Endothelial cell of umbilical vein (primary cell): Measurements from ENCODE around the gene RAP1GAP. TPM values are rescaled to one million over a fixed set of nuclear protein-coding genes. Genes with fewer than 3 reads are reported as not detected.

Experiments
- BruUV-seq: library from RNA; stranded (reverse); fragments of 400-500 nt; replicated peaks from 2 replicates; lab custom pipeline; 2021; lab: Mats Ljungman, UMichigan
- CTCF ChIA-PET: fragments of 300-600, 350-600 bp; sonication (Branson Sonifier 250); formaldehyde crosslinking; loops from one replicate; lab custom pipeline; 2021; ENCODE audit warnings: antibody characterized with exemption, inconsistent platforms; lab: Charles Lee
- POLR2A ChIA-PET: fragments of 300-600, 350-600 bp; sonication (Branson Sonifier 250); formaldehyde crosslinking; loops from one replicate; lab custom pipeline; 2021; ENCODE audit warnings: antibody characterized with exemption, inconsistent platforms; lab: Charles Lee
- DNase-seq: peaks from one replicate; pipeline ENCODE4 v3.0.0-alpha.2; 2011; ENCODE audit warnings: low read depth, low spot score
- FAIRE-seq: peaks from 2 replicates; lab custom pipeline; 2011; peaks lifted over from hg19 to GRCh38; lab: Jason Lieb, UNC
- H2AFZ ChIP-seq: 2 replicates; pipeline ENCODE4 v1.6.0; 2012; ENCODE audit warnings: low read depth, low read length, control low read depth, inconsistent platforms
- H3K27ac ChIP-seq: 2 replicates; pipeline ENCODE4 v1.5.1; 2011; ENCODE audit warnings: low read depth, mild to moderate bottlenecking, control low read depth, low read length, moderate library complexity; ENCODE audit not compliant: insufficient read depth
- H3K27me3 ChIP-seq, 2 experiments: 2 replicates each; pipeline versions ENCODE4 v1.6.0 to v1.6.1; 2011; ENCODE audit warnings: low read length in 2 of 2, mixed read lengths in 1 of 2; ENCODE audit not compliant: control insufficient read depth in 2 of 2, insufficient read depth in 2 of 2
- H3K36me3 ChIP-seq, 2 experiments: 2 replicates in 1 of 2; 3 replicates in 1 of 2; pipeline ENCODE4 v1.5.1; 2011; ENCODE audit warnings: low read length in 2 of 2, mild to moderate bottlenecking in 1 of 2, moderate library complexity in 1 of 2; ENCODE audit not compliant: control insufficient read depth in 2 of 2, insufficient read depth in 2 of 2; ENCODE audit errors: extremely low read depth in 1 of 2
- H3K4me1 ChIP-seq: 3 replicates; pipeline ENCODE4 v1.5.1; 2011; ENCODE audit warnings: mild to moderate bottlenecking, low read length; ENCODE audit not compliant: control insufficient read depth, insufficient read depth; ENCODE audit errors: extremely low read depth
- H3K4me2 ChIP-seq: 2 replicates; pipeline ENCODE4 v1.6.1; 2011; ENCODE audit warnings: low read length, control low read depth, mixed read lengths; ENCODE audit not compliant: insufficient read depth
- H3K4me3 ChIP-seq, 3 experiments: fragments of 200-600 bp in 1 of 3; sonication (generic), shearing (Covaris generic) in 1 of 3; replicated peaks in 1 of 3; 2 replicates each; pipeline ENCODE4 v1.5.1; 2011 to 2016; ENCODE audit warnings: control low read depth in 3 of 3, low read length in 3 of 3, mild to moderate bottlenecking in 2 of 3, inconsistent platforms in 1 of 3, low read depth in 1 of 3, moderate library complexity in 1 of 3; ENCODE audit not compliant: insufficient read depth in 1 of 3
- H3K79me2 ChIP-seq: 2 replicates; pipeline ENCODE4 v1.6.0; 2012; ENCODE audit warnings: low read length, inconsistent platforms; ENCODE audit not compliant: control insufficient read depth, insufficient read depth
- H3K9ac ChIP-seq: replicated peaks from 2 replicates; pipeline ENCODE3; 2011; ENCODE audit warnings: low read length, control low read depth; ENCODE audit not compliant: insufficient read depth; ENCODE audit errors: extremely low read depth
- H3K9me1 ChIP-seq: replicated peaks from 3 replicates; pipeline ENCODE4 v1.6.0; 2011; ENCODE audit warnings: mild to moderate bottlenecking, low read length; ENCODE audit not compliant: control insufficient read depth, insufficient read depth; ENCODE audit errors: extremely low read depth
- H3K9me3 ChIP-seq: replicated peaks from 2 replicates; pipeline ENCODE4 v1.5.1; 2012; ENCODE audit warnings: low read length, inconsistent platforms; ENCODE audit not compliant: control insufficient read depth, insufficient read depth
- H4K20me1 ChIP-seq: replicated peaks from 2 replicates; pipeline ENCODE3; 2011; ENCODE audit warnings: mild to moderate bottlenecking, low read length; ENCODE audit not compliant: control insufficient read depth, insufficient read depth; ENCODE audit errors: extremely low read depth
- EZH2 ChIP-seq: IDR thresholded peaks from 2 replicates; pipeline ENCODE4 v1.6.1; 2012; ENCODE audit warnings: borderline replicate concordance, low read depth, mild to moderate bottlenecking, moderate library complexity, low read length, inconsistent platforms; ENCODE audit not compliant: severe bottlenecking
- FOS ChIP-seq: IDR thresholded peaks from 2 replicates; pipeline ENCODE4 v1.6.1; 2011; ENCODE audit warnings: mild to moderate bottlenecking, low read length, moderate library complexity, borderline replicate concordance; ENCODE audit not compliant: insufficient read depth
- GATA2 ChIP-seq: IDR thresholded peaks from 2 replicates; pipeline ENCODE4 v1.7.0; 2011; ENCODE audit warnings: low read depth, mild to moderate bottlenecking, moderate library complexity, mixed read lengths, low read length; ENCODE audit not compliant: insufficient read length, insufficient read depth
- JUN ChIP-seq: IDR thresholded peaks from 2 replicates; pipeline ENCODE4 v1.6.1; 2011; ENCODE audit warnings: borderline replicate concordance, low read depth; ENCODE audit not compliant: insufficient read length, insufficient read depth
- MYC ChIP-seq: IDR thresholded peaks from one replicate; pipeline ENCODE4 v1.6.1; 2011; ENCODE audit warnings: mild to moderate bottlenecking, low read depth, low read length
- POLR2A ChIP-seq: IDR thresholded peaks from 2 replicates; pipeline ENCODE4 v1.6.1; 2012; ENCODE audit warnings: low read depth, mild to moderate bottlenecking, control low read depth, low read length
- POLR2AphosphoS5 ChIP-seq: IDR thresholded peaks from 2 replicates; pipeline ENCODE4 v1.6.1; 2012; ENCODE audit warnings: low read depth, mild to moderate bottlenecking, control low read depth, low read length, moderate library complexity; ENCODE audit not compliant: insufficient read depth
- dilution Hi-C: fragments of 300-500 bp; cut with MboI; formaldehyde crosslinking; loops from one replicate; pipeline ENCODE4 v1.15.0; 2019; ENCODE audit warnings: low sequenced_read_pairs; ENCODE audit not compliant: extremely low pct_ligation_motif_present
- intact Hi-C: fragments of 100-400 bp; cut with micrococcal nuclease; formaldehyde crosslinking; loops from one replicate; pipeline ENCODE4 v1.10.0; 2022
- polyA plus RNA-seq, 4 experiments: library from polyadenylated mRNA; depleted of rRNA in 3 of 4; stranded (reverse) in 3 of 4; unstranded in 1 of 4; fragments of >200 nt; gene quantifications; 2 replicates each; pipeline versions ENCODE4 v1.2.1 to v1.2.3, GENCODE V29; 2011 to 2012; ENCODE audit warnings: missing spikeins in 1 of 4
- total RNA-seq: library from RNA; stranded (reverse); gene quantifications from 2 replicates; pipeline ENCODE4 v1.2.3, GENCODE V29; 2021
- TF ChIP-seq, protein P1 (sequence below): IDR thresholded peaks from 2 replicates; pipeline ENCODE4 v1.6.1; 2011; ENCODE audit not compliant: insufficient read depth, insufficient read length
- TF ChIP-seq, protein P2 (sequence below), 2 donors: IDR thresholded peaks; 1 replicate in 1 of 2; 2 replicates in 1 of 2; pipeline ENCODE4 v1.5.1; 2011; ENCODE audit warnings: low read length in 2 of 2, mild to moderate bottlenecking in 2 of 2, moderate library complexity in 2 of 2, control low read depth in 1 of 2, inconsistent platforms in 1 of 2, low read depth in 1 of 2; ENCODE audit not compliant: insufficient read depth in 1 of 2; ENCODE audit errors: extremely low read depth in 1 of 2

The RAP1GAP gene
- total and polyA plus RNA-seq, 2 donors (not counting 3 experiments of a cell fraction or from before 2014, with no cell fraction given) = 0.07 to 0.20 TPM

DNA sequence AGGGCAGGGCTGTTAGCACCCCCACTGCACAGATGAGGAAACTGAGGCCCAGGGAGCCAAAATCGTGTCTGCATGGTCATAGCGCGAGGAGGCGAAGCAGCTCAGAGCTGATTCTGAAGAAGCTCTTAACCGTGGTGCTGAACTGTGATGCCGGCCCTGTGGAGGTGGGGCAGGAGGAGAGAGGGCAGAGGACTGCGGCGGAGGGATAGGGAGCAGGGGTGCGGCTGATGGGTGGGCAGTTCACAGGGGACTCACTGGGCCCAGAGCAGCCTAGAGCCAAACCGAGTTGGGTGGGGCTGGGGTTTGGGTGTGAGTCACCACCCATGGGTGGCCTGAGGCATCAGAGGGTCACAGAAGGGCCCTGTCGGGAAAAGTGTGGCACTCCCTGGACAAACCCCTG lies 74.7 kb downstream of the RAP1GAP start:
- Histone ChIP-seq H3K9me3 (no peaks in the 10 kb centered on the region), H3K36me3 (no peaks in the 10 kb centered on the region), H2AFZ (no peak overlapping the region), H3K9me1 (no peaks in the 10 kb centered on the region), H3K27ac (no peak overlapping the region), H3K4me3 (no peak overlapping the region), H3K79me2 (no peaks in the 10 kb centered on the region), H3K4me2 (no peak overlapping the region), H3K9ac (no peak overlapping the region), H3K4me1 (no peaks in the 10 kb centered on the region), H4K20me1 (no peaks in the 10 kb centered on the region), H3K27me3 (peaks cover 2 to 5% of the 10 kb centered on the region in 2 experiments)
- intact Hi-C loops (loop anchor here (2.0 kb wide), 1 partner anchor 64 kb away; no protein-coding TSS in a partner anchor), dilution Hi-C loops (no loop called here)
- CTCF ChIA-PET = interaction anchor here (0.6 to 3.3 kb wide), 11 partner anchors 16 to 822 kb away, joined by 3 to 45 read pairs (median 5); partner anchors contain the start of gene ALPL
- DNase-seq (no peak), FAIRE-seq (no peak)
- TF ChIP-seq, protein P1, sequence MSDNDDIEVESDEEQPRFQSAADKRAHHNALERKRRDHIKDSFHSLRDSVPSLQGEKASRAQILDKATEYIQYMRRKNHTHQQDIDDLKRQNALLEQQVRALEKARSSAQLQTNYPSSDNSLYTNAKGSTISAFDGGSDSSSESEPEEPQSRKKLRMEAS = no peak
- TF ChIP-seq JUN = no peak
- no peak for TF ChIP-seq POLR2AphosphoS5
- TF ChIP-seq, protein P2, sequence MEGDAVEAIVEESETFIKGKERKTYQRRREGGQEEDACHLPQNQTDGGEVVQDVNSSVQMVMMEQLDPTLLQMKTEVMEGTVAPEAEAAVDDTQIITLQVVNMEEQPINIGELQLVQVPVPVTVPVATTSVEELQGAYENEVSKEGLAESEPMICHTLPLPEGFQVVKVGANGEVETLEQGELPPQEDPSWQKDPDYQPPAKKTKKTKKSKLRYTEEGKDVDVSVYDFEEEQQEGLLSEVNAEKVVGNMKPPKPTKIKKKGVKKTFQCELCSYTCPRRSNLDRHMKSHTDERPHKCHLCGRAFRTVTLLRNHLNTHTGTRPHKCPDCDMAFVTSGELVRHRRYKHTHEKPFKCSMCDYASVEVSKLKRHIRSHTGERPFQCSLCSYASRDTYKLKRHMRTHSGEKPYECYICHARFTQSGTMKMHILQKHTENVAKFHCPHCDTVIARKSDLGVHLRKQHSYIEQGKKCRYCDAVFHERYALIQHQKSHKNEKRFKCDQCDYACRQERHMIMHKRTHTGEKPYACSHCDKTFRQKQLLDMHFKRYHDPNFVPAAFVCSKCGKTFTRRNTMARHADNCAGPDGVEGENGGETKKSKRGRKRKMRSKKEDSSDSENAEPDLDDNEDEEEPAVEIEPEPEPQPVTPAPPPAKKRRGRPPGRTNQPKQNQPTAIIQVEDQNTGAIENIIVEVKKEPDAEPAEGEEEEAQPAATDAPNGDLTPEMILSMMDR (IDR thresholded peaks at IDR 0.05; ENCODE audit: extremely low read depth in 1 of 2, insufficient read depth in 1 of 2, low read depth in 1 of 2, low read length in 2 of 2) = no peak
- no peak for TF ChIP-seq POLR2A
- no peak for TF ChIP-seq EZH2
- no peak for TF ChIP-seq FOS
- TF ChIP-seq GATA2 = no peak
- no peak for TF ChIP-seq MYC
- BruUV-seq = no TSS peak
- POLR2A ChIA-PET = no interaction called here
